HG02870 (cell line): ENCODE measurements around the gene SHISA8.

Experiments used
- ATAC-seq: cut with Tn5 transposase; IDR thresholded peaks from one replicate; pipeline ENCODE4 v1.9.1; 2021; ENCODE audit warnings: mild to moderate bottlenecking, moderate library complexity; ENCODE audit not compliant: unreplicated experiment

The SHISA8 gene

DNA sequence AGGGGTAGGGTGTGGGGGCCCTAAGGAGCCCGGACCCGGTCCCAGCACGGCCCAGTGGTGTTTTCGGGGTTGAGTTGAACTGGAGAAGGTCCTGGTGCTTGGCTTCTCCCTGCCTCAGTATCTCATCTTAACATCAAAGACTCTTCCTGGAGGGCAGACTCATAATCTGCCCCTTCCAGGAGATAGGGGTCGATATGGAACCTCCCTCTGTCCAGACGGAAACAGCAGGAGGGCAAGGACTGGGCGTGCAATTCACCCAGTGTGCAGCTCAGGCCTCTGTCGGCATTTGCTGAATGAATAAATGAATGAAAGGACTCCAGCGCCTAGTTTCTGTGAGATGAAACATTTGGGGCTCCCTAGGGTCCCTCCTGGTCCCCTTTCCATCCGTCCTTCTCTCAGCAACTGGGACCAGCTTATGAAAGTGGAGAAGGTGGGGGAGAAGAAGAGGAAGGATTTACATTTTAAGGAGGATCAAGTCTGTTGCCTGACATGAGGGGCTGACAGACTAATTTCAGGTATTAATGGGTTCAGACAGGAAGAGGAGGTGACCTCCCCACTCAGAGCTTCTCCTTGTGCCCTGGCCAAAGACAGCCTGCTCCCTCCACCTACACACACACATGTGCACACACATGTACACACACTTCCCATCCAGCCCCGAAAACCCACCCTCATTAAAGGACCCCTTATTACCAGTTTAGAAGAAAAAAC lies 1.1 kb upstream of the SHISA8 start:
- ATAC-seq = no peak

DNA sequence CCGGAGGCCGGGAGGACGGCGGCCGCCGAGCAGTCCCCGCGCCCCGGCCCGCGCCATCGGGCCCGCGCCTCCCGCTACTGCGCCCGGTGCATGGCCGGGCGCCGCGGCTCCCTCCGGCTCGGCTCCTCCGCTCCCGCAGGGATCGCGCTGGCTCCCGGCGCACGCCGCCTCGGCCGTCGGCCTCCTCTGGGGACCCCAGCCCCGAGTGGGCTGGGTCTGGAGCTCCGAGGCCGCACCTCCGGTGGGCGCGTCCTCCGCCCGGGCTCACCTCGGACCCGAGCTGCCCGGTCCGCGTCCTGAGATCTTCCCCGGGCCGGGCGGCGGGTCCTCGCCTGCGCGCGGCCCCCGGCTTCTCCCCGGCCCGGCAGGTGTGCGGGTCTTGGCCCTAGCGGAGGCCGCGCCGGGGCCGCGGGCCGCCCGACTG lies 251 bp downstream of the SHISA8 start:
- ATAC-seq = no peak

DNA sequence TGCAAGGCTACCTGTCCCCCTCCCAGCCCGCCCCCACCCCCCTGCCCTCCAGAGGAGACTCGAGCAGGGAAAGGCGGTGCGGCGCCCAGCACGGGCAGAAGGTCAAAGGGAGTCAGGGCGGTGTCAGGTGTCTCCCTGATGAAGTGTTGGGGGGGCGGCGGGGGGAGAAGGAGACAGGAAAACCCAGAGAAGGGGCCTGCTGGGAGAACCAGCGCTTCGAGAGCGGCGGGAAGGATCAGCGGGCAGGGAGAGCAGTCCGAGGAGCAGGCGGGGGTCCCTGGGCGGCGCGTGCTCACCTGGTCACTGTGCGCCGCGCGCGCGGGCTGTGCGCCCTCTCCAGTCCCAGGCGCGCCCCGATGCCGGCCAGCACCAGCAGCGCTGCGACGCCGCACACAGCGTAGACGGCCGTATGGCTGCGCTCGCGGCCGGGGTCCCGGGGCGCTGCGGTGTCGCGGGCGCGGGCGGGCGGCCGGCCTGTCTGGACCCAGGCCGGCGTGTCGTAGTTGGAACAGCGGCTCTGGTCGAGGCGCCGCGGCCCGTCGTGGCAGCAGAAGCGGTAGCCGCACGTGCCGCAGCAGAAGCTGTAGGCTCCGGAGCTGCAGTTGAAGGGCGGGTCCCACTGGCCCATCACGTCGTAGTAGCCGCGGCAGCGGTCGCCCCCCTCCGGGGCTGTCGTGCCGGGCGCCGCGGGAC lies 886 bp downstream of the SHISA8 start:
- no peak for ATAC-seq

DNA sequence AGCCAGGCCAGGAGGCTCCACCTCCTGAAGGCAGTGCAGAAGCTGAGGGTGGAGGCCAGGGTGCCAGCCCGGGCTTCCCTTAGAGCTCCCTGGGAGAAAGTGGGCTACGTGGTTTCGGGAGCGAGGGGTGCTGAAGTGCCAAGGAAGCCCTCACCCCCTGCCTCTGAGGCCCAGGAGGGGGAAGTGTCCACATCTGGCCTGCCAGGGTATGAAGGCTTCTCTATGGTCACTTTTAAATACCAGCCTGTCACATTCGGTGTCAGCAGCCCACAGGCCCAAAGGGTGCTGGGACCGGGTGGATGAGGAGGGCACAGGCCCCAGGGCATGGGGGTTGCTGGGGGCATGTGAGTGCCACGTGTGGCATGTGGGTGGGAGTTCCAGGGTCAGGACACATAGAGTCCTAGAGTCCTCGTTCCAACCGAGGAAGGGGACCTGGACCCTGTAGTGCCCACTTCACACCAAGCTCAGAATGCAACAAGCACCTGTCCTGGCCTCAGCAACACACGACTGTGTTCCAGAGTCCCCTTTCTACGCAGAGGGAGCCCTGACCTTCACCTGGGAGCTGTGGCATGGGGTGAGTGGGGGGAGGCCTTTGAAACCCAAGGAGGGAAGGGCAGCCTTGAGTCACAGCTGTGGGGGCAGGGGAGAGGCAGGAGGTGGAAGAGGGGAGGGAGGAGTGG lies 1.7 kb downstream of the SHISA8 start:
- ATAC-seq = no peak

DNA sequence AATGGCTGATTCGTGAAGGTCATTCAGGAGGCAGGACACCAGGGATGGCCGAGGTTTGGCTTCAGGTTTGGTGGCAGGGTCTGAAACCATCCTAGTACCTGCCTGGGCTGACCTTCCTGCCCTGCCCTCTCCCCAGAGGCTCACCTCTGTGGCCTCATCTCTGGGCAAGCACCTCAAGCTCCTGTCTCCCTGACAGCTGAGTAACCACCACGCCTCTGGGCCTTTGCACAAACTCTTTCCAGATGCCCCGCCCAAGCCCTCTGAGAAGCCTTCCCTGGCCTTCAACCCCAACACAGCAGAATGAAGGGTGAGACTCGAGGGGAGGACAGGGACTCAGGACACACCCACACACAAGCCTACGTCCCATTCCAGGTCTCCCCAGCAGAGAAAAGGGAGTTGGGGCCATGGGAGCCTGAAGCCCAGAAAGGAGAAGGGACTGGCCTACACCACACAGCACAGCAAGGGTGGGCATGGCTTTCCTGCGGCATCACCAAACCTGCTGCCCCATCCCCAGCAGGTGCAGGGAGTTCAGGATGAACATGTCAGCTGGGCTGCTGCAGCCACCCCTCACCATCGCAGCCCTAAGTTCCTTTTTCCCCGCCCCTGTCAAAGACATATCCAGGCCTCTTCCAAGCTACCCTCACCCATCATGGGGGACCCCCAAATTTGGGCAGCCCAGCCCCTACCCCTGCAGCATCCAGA lies 2.4 kb downstream of the SHISA8 start:
- ATAC-seq = no peak

DNA sequence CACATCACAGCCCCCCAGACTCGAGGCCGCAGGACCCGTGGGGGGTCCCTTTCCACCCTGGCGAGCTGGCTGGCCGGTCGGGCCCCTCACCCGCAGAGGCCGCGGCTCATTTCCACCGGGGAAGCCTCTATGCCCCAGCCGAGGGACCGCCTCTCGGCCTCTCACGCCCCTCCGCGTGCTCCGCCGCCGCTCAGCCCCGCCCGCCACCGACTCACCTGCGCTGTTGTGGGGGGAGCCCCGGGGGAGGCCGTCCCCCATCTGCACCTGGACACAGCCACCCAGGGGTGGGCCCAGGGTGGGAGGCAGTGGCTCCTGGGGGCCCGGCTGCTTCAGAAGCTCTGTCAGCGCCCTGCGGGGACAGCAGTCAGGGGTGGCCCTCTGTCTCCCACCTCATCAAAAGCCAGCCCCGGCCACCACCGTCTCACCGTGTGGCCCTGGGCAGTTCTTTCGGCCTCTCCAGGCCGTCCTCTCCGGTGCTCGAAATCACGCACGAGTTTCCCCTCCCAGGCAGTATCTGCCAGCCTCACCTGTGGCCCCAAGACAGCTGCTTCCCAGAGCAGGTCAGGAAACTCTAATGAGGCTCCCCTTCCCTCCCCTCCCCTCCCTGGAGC lies 3.8 kb downstream of the SHISA8 start:
- ATAC-seq = no peak

DNA sequence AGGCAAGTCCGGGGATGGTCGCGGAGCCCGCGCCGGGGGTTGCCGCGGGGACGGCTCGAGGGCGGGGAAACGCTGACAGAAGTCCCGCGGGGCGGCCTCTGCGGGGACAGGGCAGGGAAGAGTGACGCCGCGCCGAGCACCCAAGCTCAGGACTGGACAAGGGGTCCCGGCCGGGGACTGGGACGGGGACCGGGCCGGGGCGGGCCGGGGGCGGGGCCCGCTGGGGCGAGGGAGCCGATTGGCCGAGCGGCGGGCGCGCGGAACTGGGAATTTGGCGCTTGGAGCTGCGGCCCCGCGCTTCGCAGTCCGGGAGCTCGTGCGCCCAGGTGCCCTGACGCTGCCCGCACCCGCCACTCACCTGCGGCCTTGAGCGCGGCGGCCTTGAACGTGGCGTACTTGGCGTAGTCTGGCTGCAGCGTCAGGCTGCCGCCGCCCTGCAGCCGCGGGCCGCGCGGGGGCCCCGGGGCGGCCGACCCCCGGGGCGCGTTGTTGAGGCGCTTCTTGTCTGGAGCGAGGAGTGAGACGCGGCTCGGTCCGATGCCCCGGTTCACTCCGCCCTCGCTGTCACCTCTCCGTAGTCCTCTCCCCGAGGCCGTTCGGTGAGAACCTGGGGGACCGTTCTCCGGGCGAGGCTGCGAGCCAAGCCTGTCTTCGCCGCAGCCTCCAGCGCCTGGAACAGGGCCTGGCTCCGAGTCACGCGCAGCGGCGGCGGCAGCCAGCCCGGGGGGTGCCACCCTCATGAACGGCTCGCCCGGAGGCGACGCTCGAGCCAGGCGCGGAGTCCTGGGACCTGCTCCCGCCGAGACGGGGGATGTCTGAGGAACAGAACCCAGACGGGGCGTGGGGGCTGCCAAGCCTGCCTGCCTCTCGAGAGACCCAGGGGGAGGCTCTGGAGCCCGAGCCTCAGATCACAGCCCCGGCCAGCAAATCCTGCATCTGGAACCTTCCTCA lies 4.5 kb downstream of the SHISA8 start:
- no peak for ATAC-seq

DNA sequence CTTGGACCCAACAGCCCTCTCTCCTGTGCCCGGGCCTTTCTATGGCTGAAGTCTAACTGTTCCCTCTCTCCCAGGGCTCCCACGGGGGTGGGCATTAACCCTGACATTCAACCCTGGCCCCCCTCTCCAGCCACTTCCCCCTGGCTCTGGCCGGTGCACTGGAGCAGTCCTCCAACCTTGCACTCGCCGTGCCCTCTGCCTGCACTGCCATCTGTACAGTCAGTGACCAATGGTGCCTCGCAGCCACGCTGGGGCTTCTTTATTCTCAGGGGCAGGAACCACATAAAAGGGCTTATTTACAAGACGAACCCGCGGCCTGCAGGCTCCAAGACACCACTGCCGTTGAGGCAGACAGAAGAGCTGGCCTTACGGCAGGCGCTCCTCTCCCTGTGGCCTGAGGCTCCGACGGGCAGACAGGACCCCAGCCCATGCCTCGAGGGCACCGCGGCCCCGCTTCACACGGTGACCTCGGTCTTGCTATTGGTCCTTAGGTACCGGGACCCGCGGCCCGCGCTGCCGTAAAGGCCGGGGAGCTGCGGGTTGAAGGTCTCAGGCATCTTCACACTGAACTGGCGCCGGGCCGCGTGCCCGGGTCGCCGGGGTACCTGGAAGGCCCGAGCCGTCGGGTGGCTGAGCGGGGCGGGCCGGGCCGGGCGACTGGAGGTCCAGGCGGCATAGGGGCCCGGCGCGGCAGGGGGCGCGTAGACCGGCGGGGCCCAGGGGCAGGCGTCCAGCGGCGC lies 5.4 kb downstream of the SHISA8 start:
- ATAC-seq = no peak

DNA sequence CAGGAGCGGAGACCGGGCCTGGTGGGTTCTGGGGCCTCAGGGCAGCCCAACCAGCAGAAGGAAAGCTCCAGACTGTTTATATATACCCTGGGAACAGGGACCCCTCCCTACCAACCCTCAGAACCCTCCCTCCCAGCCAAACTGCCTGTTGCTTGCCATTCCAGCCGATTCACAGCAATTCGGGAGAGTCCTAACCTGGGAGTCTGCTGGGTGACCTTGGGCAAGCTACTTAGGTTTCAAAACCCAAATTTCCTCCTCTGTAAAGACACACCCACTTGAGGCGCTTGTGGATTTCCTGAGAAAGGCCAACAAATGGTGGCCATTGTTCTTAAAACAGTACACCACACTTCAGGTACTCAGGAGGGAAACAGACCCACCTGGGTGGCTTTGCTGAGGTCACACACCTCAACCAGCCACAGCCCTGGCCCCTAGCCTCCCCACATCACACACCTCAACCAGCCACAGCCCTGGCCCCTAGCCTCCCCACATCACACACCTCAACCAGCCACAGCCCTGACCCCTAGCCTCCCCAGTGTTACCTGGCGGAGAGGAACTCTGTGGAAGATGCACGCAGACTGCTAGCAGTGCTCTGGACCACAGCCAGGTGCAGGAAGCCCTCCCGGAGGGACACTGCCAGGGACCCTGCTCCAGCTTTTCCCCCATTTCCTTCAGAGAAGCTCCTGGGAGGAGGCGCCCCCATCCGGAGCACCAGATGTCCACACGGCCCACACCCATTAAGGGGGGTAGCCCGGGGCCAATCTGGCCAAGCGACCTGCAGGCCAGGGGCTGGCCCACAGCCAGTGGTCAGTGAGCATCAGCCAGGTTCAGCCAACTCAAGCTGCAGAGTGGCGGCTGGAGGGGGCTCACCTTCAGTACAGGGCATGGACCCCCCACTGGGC lies 6.2 kb downstream of the SHISA8 start:
- no peak for ATAC-seq

DNA sequence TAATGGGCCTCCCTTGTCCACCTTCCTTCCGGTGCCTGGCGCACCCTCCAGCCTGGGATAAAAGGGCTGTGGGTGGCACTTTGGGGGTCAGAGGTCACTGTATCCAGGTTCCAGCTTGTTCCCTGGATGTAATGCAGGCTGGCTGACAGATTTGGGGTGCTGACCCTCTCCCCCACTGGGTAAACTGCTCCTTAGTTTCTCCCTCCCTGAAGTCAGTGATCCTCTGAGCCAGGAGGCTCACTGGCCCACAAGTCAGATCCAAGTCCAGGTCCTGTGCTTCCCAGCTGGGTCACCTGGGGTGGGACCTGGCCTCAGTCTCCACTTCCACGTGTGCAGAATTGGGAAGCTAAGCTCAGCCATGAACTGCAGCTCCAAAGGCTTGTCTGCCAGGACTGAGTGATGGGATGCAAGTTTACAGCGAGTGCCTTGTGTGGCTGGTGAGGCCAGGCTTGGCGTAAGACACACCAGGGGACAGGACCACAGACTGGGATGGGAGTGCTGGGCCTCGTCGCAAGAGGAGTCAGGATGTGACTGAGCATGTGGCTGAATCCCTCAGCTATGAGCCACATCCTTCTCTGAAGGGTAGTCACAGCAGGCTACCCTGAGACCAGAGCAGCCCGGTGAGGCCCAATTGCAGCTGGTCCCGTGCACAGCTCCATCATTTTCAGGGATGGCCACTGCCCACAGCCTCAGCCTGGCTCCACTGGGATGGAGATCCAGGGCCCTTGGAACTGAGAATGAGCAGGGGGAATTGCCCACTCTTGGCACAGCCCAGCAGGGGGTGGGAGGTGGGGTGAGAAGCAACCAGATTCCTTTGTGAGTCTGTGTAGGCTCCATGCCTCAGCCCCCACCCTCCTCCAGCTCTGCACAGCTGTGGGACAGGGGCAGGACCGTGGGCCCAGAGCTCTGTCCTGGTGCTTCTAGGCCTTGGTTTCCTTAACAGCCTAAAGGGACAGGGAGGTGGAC lies 7.2 kb downstream of the SHISA8 start:
- no peak for ATAC-seq

DNA sequence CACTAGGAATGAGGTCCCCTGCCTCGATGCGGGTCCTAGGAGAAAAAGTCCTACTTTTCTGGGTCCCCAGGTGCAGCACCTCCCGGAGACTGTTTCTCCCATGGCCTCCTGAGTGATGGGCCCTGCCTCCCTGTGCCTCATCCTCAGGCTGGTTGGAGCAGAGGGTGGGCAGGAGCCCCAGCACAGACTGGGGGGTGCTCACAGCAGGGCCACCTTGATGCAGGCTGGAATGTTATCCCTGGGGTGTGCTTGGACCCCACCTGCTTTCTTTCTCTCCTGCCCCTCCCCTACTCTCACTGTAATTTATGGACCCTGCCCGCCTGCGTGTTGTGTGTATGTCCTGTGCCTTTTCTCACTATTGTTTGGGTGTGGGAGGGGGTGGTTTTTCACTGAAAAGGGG lies 8.1 kb downstream of the SHISA8 start:
- ATAC-seq = no peak

DNA sequence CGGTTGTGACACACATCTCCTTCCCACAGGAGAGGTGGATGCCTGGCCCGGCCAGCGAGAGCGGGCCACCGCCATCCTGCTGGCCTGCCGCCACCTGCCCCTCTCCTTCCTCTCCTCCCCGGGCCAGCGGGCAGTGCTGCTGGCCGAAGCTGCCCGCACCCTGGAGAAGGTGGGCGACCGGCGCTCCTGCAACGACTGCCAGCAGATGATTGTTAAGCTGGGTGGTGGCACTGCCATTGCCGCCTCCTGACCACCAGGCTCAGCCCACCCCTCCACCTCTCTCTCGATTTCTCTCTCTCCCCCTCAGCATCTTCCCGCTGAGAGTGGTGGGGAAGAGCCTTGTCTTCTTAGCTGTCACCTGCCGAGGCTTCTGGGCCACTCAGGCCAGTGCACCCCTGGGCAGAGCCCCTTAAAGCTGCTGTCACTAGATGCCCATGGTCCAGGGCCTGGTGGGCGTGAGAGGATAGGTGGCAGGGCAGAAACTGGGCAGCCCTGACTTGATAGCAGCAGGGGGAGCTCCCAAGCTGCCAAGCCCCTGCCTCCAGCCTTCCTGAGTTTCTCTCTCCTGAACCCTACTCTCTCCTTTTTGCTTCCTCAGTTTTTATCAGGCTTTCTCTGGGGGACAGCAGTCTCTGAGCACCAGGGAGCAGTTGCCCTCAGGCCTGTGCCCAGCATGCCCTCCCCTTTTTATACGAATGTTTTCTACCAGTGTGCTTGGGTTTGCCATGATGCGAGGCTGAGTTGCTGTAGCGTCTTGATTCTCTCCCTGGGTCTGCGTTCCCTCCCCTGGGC lies 9.3 kb downstream of the SHISA8 start:
- no peak for ATAC-seq

DNA sequence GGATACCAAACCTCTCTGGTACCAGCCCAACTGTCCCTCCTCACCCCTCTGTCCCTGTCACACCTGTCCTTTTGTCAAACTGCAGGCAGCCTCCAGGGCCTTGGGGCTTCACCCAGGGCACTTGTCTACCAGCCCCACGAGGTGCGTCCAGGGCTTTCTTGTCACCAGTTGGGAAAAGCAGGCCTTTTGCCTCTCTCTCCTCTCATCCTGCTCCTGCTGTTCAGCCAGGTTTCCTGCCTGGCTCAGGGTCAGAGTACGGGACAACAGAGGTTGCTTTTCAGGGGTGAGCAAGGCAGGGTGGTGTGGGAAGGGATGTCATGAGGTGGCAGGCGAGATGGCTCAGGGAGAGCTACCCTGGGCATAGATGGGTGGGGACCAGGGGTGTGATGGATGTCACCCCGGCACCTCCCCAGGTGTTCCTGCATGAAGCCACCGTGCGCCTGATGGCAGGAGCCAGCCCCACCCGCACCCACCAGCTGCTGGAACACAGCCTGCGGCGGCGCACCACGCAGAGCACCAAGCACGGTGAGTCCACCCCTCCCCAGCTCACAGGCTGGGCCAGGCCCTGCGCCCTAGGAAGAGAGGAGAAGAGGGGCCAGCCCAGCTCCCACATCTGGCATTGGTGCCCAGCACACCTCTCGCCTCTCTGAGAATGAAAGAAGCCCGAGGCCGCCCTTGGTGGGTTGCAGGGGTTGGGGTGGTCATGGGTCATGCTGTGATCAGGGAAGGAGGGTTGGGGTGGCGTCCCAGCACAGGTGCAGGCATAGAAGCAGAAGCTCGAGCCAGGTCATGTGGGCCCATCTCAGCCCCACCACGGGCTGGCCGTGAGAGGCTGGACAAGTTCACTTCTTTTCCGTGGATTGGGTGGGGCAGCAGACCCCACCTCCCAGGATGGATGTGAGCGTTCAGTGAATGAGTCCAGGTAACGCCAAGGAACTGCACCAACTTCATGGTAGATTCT lies 10.1 kb downstream of the SHISA8 start:
- ATAC-seq = no peak

DNA sequence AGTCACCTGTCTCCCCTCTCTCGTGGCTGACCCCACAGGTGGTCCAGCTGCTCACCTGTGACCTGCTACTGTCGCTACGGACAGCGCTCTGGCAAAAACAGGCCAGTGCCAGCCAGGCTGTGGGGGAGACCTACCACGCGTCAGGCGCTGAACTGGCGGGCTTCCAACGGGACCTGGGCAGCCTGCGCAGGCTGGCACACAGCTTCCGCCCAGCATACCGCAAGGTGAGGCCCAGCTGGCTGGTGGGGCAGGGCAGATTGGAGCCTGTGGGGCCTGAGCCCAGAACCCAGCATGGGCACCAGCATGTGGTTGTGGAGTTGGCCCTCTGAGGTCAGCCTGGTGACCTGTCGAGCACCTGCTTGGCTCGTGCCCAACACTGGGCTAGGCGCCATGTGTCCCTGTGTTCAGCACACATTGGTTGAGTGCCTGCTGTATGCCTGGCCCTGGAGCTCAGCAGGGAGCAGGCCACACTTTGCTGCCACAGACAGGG lies 11.9 kb downstream of the SHISA8 start:
- ATAC-seq = no peak

DNA sequence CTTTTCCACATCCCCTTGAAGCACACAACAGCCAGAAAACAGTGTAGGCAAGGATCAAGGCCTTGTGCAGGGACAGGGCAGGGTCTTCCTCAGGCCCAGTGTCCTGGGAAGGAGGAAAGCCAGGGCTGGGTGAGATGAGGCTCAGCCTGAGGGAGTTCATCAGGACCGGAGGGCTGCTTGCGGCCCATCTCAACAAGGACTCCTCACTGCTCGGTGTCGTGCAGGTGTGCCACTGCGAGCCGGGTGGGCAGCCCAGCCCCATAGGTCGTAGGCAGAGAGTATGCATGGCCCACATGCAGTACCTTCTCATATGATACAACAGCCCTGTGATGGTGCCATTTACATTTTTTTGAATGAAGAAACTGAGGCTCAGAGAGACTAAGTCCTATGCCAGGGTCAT lies 12.9 kb downstream of the SHISA8 start:
- ATAC-seq = no peak
